Ishikawa (cell line): ENCODE data around the gene TRIML2.

Source experiments
- CEBPB ChIP-seq: IDR thresholded peaks from 2 replicates; pipeline ENCODE4 v1.6.1; 2012
- CREB1 ChIP-seq: IDR thresholded peaks from 2 replicates; pipeline ENCODE4 v1.6.1; 2012; ENCODE audit warnings: low read depth
- EP300 ChIP-seq: IDR thresholded peaks from 2 replicates; pipeline ENCODE4 v1.6.1; 2012; ENCODE audit warnings: borderline replicate concordance
- FOXM1 ChIP-seq: IDR thresholded peaks from 2 replicates; pipeline ENCODE4 v1.6.1; 2012; ENCODE audit warnings: low read depth, borderline replicate concordance
- MAX ChIP-seq: IDR thresholded peaks from 2 replicates; pipeline ENCODE4 v1.6.1; 2012
- NFIC ChIP-seq: IDR thresholded peaks from 2 replicates; pipeline ENCODE4 v1.6.1; 2012
- RAD21 ChIP-seq: IDR thresholded peaks from 2 replicates; pipeline ENCODE4 v1.6.1; 2012; ENCODE audit warnings: low read depth
- REST ChIP-seq: IDR thresholded peaks from 2 replicates; pipeline ENCODE4 v1.6.1; 2012; ENCODE audit warnings: low read depth, mild to moderate bottlenecking
- TAF1 ChIP-seq: IDR thresholded peaks from 2 replicates; pipeline ENCODE4 v1.6.1; 2012; ENCODE audit warnings: low read depth, mild to moderate bottlenecking
- TCF12 ChIP-seq: IDR thresholded peaks from 2 replicates; pipeline ENCODE4 v1.6.1; 2012; ENCODE audit warnings: low read depth
- USF1 ChIP-seq: IDR thresholded peaks from 2 replicates; pipeline ENCODE4 v1.6.1; 2012
- YY1 ChIP-seq: IDR thresholded peaks from 2 replicates; pipeline ENCODE4 v1.6.1; 2012; ENCODE audit warnings: low read depth
- ZBTB7A ChIP-seq: IDR thresholded peaks from 2 replicates; pipeline ENCODE4 v1.6.1; 2012; ENCODE audit warnings: low read depth

DNA sequence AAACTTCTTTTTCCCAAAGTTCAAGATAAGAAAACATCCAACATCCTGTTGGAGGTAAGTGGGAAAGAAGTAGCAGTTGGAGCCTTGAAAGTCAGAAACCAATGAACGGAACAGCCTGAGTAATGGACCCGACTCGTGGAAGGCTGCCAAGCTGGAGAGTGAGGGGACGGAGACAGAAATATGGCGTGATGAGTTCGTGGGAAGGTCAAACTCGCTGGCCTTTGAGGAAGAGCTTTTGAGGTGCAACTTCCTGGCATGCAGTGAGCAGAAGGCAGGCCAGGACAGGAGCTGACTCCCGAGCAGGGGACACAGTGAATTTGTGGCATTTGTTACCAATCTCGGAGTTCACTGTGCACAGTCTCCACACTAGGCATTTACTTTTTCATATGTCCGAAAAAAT, 28.8 kb upstream of the TRIML2 start:
- TF ChIP-seq NFIC, result no peak
- no peak for TF ChIP-seq FOXM1
- TF ChIP-seq TAF1, result no peak
- no peak for TF ChIP-seq MAX
- no peak for TF ChIP-seq CEBPB
- no peak for TF ChIP-seq USF1
- TF ChIP-seq EP300, result no peak
- no peak for TF ChIP-seq CREB1
- TF ChIP-seq RAD21, result no peak
- TF ChIP-seq REST, result no peak
- TF ChIP-seq YY1, result no peak
- TF ChIP-seq ZBTB7A, result no peak
- TF ChIP-seq TCF12, result no peak
